Middle frontal gyrus (tissue), 1 donor: Measurements from ENCODE around the gene ST3GAL6.

Experiments
- DNase-seq: peaks from one replicate; pipeline ENCODE4 v3.0.0-alpha.2; 2015; ENCODE audit warnings: low spot score; ENCODE audit errors: extremely low spot score

The ST3GAL6 gene

GRCh38 chr3:98739266-98739665 is 23.9 kb upstream of the ST3GAL6 start:
- no peak for DNase-seq

GRCh38 chr3:98740324-98740723 is 22.8 kb upstream of the ST3GAL6 start:
- DNase-seq = no peak

GRCh38 chr3:98741121-98741716 is 21.9 kb upstream of the ST3GAL6 start:
- no peak for DNase-seq

GRCh38 chr3:98743071-98743470 is 20.1 kb upstream of the ST3GAL6 start:
- no peak for DNase-seq

- no peak for DNase-seq
These were observed 18.9 kb upstream of the ST3GAL6 start for GRCh38 chr3:98744283-98744682.

GRCh38 chr3:98745718-98746117 is 17.4 kb upstream of the ST3GAL6 start:
- DNase-seq = no peak

GRCh38 chr3:98746122-98746521 is 17.0 kb upstream of the ST3GAL6 start:
- DNase-seq = no peak

GRCh38 chr3:98746882-98747281 is 16.3 kb upstream of the ST3GAL6 start:
- DNase-seq = no peak

- no peak for DNase-seq
These were observed 12.7 kb upstream of the ST3GAL6 start for GRCh38 chr3:98750276-98750919.

- no peak for DNase-seq
These were observed 8.7 kb upstream of the ST3GAL6 start for GRCh38 chr3:98754483-98754882.

GRCh38 chr3:98755601-98756000 is 7.5 kb upstream of the ST3GAL6 start:
- no peak for DNase-seq

GRCh38 chr3:98759629-98760028 is 3.5 kb upstream of the ST3GAL6 start:
- DNase-seq = no peak

- DNase-seq = no peak
These were observed 1.4 kb upstream of the ST3GAL6 start for GRCh38 chr3:98761643-98762229.

- no peak for DNase-seq
These were observed 779 bp downstream of the ST3GAL6 start for GRCh38 chr3:98763819-98764418.

GRCh38 chr3:98764472-98764884 is 1.3 kb downstream of the ST3GAL6 start:
- DNase-seq = no peak

- DNase-seq = no peak
These were observed 2.6 kb downstream of the ST3GAL6 start for GRCh38 chr3:98765721-98766120.

- DNase-seq = no peak
These were observed 3.8 kb downstream of the ST3GAL6 start for GRCh38 chr3:98766924-98767323.

GRCh38 chr3:98768961-98769360 is 5.8 kb downstream of the ST3GAL6 start:
- no peak for DNase-seq

GRCh38 chr3:98769448-98769847 is 6.3 kb downstream of the ST3GAL6 start:
- no peak for DNase-seq

- peak; percentile 43 for DNase-seq
These were observed 7.3 kb downstream of the ST3GAL6 start for GRCh38 chr3:98770261-98771039.

GRCh38 chr3:98772022-98772421 is 8.9 kb downstream of the ST3GAL6 start:
- no peak for DNase-seq
